NCI-H1092 treated with DMSO at 0.1 percent for 48 hours (cell line): Measurements from ENCODE around the gene CDC14A.
A peak's percentile ranks its signal among the peaks of the same experiment; 100 is the strongest.

Source experiments
- DNase-seq: peaks from one replicate; lab custom pipeline; 2025; lab: John Stamatoyannopoulos, UW

CDC14A gene

DNA sequence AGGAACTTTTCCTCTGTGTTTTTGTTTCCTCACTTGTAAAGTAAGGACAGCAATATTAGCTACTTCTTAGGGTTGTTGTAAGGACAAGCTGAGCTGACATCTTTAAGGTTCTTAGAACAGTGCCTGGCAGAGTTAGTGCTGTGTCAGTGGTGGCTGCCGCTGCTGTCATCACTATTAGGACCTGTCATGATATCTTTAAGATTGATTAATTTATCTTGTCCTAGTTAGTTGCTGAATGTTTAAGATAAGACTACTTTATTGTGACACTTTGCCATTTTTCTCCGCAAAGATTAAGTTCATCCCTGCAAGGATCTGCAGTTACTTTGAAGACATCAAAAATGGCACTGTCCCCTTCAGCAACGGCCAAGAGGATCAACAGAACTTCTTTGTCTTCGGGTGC lies 145.5 kb downstream of the CDC14A start:
- DNase-seq, result no peak

GRCh38 chr1:100499194-100499811 lies 147.0 kb downstream of the CDC14A start:
- no peak for DNase-seq

- DNase-seq, result no peak
Measured at GRCh38 chr1:100502052-100502792, 149.9 kb downstream of the CDC14A start.

DNA sequence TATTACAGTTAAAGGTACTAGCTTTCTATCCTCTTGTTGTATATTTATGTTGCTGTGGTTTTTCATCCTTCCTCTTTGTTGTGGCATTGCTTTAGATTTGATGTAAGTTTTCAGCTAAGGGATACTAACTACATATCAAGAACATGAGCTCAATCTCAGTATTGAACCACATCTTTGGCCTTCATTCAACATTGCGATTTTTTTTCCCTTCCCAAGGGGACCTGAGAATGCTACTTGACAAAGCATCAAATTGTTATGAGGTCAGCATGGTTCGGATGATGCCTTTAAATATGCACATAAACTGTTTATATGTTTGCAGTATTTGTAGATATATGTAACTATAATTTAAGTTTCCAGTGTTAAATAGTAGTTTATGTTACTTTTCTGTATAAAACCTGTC lies 153.9 kb downstream of the CDC14A start:
- no peak for DNase-seq

- DNase-seq, result no peak
Measured at GRCh38 chr1:100510451-100510850, 158.1 kb downstream of the CDC14A start.

DNA sequence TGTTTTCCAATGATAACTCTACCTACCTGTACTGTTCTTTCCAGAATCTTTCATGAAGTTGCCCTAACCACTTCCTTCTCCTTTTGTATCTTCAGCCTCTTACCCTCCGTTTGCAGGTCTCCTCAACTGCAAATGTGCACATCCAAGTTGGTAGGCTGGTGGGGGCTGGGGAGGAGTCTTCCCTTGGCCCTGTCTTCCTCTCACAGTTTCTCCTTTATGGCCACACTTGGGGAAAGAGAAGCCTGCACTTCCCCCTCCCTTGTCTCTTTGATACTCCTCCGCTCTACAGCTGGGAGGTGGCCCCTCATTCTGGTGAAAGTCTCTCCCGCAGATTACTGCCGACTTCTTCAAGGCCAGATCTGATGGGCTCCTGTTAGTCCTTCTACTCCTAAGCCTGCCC lies 158.8 kb downstream of the CDC14A start:
- no peak for DNase-seq

GRCh38 chr1:100511773-100512172 lies 159.5 kb downstream of the CDC14A start:
- no peak for DNase-seq

- DNase-seq, result no peak
Measured at GRCh38 chr1:100512803-100513352, 160.6 kb downstream of the CDC14A start.

- no peak for DNase-seq
Measured at GRCh38 chr1:100516857-100517256, 164.6 kb downstream of the CDC14A start.

GRCh38 chr1:100517515-100517914 lies 165.2 kb downstream of the CDC14A start:
- no peak for DNase-seq

- DNase-seq, result no peak
Measured at GRCh38 chr1:100518023-100518422, 165.7 kb downstream of the CDC14A start.

GRCh38 chr1:100523038-100523652 lies 170.8 kb downstream of the CDC14A start:
- DNase-seq, result no peak

GRCh38 chr1:100524355-100524754 lies 172.0 kb downstream of the CDC14A start:
- no peak for DNase-seq

DNA sequence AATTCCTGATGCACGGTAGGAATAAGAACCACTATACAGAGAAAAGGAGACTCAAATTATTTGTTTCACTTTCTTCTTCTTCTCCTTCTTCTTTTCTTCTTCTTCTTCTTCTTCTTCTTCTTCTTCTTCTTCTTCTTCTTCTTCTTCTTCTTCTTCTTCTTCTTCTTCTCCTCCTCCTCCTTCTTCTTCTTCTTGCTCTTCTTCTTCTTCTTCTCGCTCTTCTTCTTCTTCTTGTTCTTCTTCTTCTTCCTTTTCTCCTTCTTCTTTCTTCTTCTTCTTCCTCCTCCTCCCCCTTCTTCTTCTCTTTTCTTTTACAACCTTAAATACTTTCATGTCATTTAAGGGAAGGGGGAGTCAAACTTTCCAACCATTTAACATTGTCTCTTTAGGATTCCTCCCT lies 174.6 kb downstream of the CDC14A start:
- no peak for DNase-seq

DNA sequence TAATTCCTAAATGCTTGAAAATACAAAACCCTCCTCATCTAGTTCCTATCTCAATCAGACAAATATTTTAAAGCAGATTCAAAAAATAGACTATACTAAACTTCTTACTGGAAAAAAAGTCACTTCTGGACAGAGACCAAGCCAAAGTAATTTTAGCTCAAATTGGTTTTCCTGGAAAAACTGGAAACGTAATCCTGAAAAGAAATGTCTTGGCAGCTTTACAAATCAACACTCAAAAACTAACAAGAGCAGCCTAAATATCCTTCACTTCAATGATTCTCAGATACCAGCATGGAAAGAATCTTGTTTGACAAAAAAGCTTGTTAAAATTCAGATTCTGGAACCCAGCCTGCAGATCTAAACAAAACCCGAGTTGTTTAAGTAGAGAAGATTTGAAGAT lies 176.6 kb downstream of the CDC14A start:
- DNase-seq, result peak; percentile 36

DNA sequence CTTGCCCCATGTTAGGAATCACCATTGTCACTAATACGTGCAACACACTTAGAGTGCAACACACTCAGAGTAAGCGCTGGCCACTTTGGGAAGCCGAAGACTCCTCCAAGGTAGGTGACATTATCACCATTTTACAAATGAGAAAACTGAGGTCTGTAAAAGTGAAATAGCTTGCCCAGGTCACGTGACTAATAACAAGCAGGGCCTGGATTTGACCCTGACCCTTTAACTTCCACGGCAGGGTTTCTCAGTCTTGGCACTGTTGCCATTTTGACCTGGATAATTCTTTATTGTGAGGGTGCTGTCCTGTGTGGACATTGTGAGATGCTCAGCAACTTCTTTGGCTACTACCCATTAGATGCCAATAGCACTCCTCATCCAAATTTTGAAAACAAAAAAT lies 177.8 kb downstream of the CDC14A start:
- DNase-seq, result no peak

DNA sequence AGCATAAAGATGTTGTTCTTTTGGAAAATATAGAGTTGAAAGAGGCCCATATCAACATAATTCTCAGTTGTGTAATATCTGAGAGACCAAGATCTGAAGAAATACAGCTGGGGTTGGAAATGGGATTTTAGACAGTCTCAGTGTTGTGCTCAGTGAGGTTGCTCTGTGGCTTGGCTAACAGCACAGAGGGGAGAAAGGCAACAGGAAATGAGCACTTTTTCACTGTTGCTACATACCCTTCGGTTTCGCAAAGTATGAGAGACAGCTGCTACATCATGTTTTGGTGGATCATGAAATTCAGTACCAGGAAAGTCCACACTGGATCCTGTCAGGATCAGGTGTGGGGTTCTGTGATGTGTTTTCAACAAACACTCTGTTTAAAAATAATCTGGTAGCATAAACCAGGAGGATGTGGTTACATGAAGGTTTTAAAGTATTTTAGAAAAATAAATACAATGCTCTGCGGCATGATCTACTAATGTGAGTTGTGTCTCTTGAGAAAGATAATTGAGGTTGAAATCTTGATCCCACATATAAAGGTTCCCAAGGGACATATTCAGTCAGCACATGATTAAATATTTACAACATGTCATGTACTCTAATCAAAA lies 178.7 kb downstream of the CDC14A start:
- DNase-seq, result no peak

DNA sequence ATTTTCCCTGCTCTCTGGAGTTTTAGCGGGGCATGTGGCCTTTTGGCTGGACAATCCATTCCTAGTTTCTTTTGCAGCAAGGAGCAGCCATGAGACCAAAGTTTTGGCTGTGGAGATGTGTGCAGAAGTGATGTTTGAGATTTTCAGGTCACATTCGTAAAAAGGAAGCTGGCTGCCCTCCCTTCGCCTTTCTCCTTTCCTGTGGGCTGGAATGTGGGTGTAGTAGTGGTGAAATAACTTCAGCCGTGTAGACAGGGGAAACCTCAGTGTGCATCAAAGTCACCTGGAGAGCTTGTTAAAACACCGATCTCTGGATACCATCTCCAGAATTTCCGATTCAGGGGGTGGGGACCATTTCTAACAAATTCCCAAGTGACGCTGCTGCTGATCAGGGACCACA lies 180.3 kb downstream of the CDC14A start:
- no peak for DNase-seq

GRCh38 chr1:100535264-100535663 lies 183.0 kb downstream of the CDC14A start:
- DNase-seq, result no peak

DNA sequence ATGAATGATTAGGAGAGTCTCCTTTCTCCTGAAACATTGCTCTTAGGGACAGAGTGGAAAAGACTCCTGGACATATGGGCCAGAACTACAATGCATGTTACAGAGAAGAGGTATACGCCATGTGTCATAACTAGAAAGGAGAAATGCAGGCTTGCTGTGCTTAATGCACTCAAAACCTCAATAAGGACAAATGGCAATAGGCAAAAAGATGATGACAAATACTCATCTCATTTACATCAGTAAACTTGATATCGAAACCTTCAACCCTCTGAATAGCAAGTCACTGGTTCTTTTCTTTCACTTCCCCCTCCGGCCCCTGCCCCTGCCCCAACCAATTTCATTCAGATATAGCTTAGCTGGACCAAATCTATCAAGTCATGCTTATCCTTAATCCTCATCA lies 183.7 kb downstream of the CDC14A start:
- no peak for DNase-seq

- DNase-seq, result peak; percentile 35
Measured at GRCh38 chr1:100538913-100539835, 186.9 kb downstream of the CDC14A start.
